ENCODE results near the gene TIGD6.

GRCh38 chr5:150000990-150001659, 671 bp upstream of the TIGD6 start:
- TF ChIP-seq ZNF274 (IDR thresholded peaks at IDR 0.05; ENCODE audit: low read depth, low read length) (no peak), YY1 (IDR thresholded peaks at IDR 0.05; ENCODE audit: insufficient read depth, insufficient read length) (no peak), SUZ12 (IDR thresholded peaks at IDR 0.05; ENCODE audit: extremely low read depth, insufficient read depth, insufficient read length) (no peak)

Measured in NT2/D1 (cell line).